ENCODE measurements around the gene ATP1B3. TPM values are rescaled to one million over a fixed set of nuclear protein-coding genes. Genes with fewer than 3 reads are reported as not detected.

ATP1B3 gene
- total and polyA plus RNA-seq, 2 of the 13 experiments (the other 11 are each of a cell fraction or from before 2014, with no cell fraction given), result 84.3 to 93.6 TPM

GRCh38 chr3:141928631-141929270 is 52.3 kb downstream of the ATP1B3 start (continued):
- TF ChIP-seq, protein P1, sequence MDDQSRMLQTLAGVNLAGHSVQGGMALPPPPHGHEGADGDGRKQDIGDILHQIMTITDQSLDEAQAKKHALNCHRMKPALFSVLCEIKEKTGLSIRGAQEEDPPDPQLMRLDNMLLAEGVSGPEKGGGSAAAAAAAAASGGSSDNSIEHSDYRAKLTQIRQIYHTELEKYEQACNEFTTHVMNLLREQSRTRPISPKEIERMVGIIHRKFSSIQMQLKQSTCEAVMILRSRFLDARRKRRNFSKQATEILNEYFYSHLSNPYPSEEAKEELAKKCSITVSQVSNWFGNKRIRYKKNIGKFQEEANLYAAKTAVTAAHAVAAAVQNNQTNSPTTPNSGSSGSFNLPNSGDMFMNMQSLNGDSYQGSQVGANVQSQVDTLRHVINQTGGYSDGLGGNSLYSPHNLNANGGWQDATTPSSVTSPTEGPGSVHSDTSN (CRISPR knock-in tag; IDR thresholded peaks at IDR 0.05; ENCODE audit: borderline replicate concordance), result no peak
- no peak for TF ChIP-seq SNRNP70 (IDR thresholded peaks at IDR 0.05; ENCODE audit: low read depth, low read length)
- no peak for TF ChIP-seq ZNF510 (CRISPR knock-in tag; IDR thresholded peaks at IDR 0.05; ENCODE audit: low read depth)
- TF ChIP-seq MBD4 (IDR thresholded peaks at IDR 0.05; ENCODE audit: borderline replicate concordance, low read length), result no peak
- no peak for TF ChIP-seq PHF21A (CRISPR knock-in tag; IDR thresholded peaks at IDR 0.05)
- TF ChIP-seq ZNF205 (CRISPR knock-in tag; IDR thresholded peaks at IDR 0.05), result no peak
- TF ChIP-seq NFE2L1 (CRISPR knock-in tag; IDR thresholded peaks at IDR 0.05; ENCODE audit: borderline replicate concordance), result no peak
- TF ChIP-seq KAT8 (CRISPR knock-in tag; IDR thresholded peaks at IDR 0.05), result no peak
- TF ChIP-seq RBM22 (optimal IDR thresholded peaks at IDR 0.05; ENCODE audit: low read length), result peak; percentile 17
- TF ChIP-seq ZNF34 (CRISPR knock-in tag; IDR thresholded peaks at IDR 0.05; ENCODE audit: borderline replicate concordance), result no peak
- peak; percentile 33 for TF ChIP-seq AGO2 (optimal IDR thresholded peaks at IDR 0.05; ENCODE audit: low read depth, low read length)
- no peak for TF ChIP-seq ATM (IDR thresholded peaks at IDR 0.05; ENCODE audit: borderline replicate concordance)

DNA sequence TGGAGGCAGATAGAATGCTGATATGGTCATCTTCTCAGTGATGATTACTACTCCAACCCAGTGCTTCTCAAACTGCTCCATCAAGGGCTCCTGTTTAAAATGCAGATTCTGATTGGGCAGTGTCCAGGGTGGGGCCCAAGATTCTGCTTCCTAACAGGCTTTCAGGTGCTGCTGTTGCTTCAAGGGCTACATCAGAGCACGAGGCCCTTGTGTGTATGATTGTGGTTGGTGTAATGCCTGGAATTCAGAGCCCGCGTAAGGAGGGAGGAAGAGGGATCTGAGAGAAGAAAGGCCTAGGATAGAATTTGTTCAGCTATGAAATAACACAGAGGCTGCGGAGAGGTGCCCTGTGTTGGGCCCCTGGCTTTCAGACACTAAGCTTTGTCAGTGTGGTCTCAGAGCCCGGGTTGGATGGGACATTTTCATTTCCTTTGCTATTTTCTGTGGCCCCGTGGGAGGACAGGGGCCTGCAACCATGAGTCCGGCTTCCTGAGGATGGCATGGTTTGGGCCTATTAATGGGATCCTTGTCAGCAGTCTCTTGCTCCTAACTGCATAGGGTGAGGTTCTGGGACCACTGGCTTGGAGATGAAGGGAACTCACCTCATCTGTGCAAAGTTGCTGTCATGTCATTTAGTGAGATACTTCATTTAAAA is 53.0 kb downstream of the ATP1B3 start:
- Histone ChIP-seq H3K9ac (ENCODE audit: insufficient read depth, low read depth, low read length) (no peak overlapping the region), H3K9me3 (ENCODE audit: low read length) (no peaks in the 10 kb centered on the region), H4K20me1 (ENCODE audit: insufficient read depth, low read length) (no peaks in the 10 kb centered on the region), H3K36me3 (replicated peaks in 1 of 2; ENCODE audit: control insufficient read depth in 1 of 2, insufficient read depth in 2 of 2, low read length in 2 of 2) (peaks cover 4 to 11% of the 10 kb centered on the region in 2 experiments; a peak in 1 of 5 replicates), H3K4me3 (replicated peaks in 1 of 3; ENCODE audit: insufficient read depth in 1 of 3, low read depth in 2 of 3, low read length in 3 of 3) (no peak overlapping the region), H3K27ac (ENCODE audit: extremely low read length, insufficient read depth, low read length) (no peak overlapping the region), H2AFZ (ENCODE audit: low read length) (no peak overlapping the region), H3K27me3 (ENCODE audit: control insufficient read depth in 1 of 2, insufficient read depth in 2 of 2, low read length in 2 of 2) (no peaks in the 10 kb centered on the region), H3K79me2 (ENCODE audit: insufficient read depth, low read length) (no peaks in the 10 kb centered on the region), H3K4me2 (ENCODE audit: low read depth, low read length) (no peak overlapping the region), H3K4me1 (ENCODE audit: insufficient read depth, low read length) (no peaks in the 10 kb centered on the region)
- in situ Hi-C loops (cut with HindIII; ENCODE audit: extremely low pct_ligation_motif_present, low pct_unique_long_range_greater_than_20kb) (no loop called here), intact Hi-C loops (cut with micrococcal nuclease; ENCODE audit: unreplicated experiment) (no loop called here)
- no peak for DNase-seq (ENCODE audit: low spot score)
- ChIA-PET CTCF (ENCODE audit: low intra/inter-chr PET ratio, low total read pairs) (no interaction called here), POLR2A (no interaction called here)
- 82% methylated on average over 5 of the region's 7 CpGs for WGBS (ENCODE audit: low lambda C conversion rate)
- FAIRE-seq, result no peak
- no peak for ATAC-seq
- BruUV-seq (replicated peaks), result no TSS peak
- TF ChIP-seq ZFP62 (CRISPR knock-in tag; IDR thresholded peaks at IDR 0.05), result no peak
- TF ChIP-seq MEIS1 (CRISPR knock-in tag; IDR thresholded peaks at IDR 0.05; ENCODE audit: borderline replicate concordance), result no peak
- TF ChIP-seq ZSCAN21 (CRISPR knock-in tag; IDR thresholded peaks at IDR 0.05; ENCODE audit: borderline replicate concordance), result no peak
- no peak for TF ChIP-seq ZNF280B (CRISPR knock-in tag; IDR thresholded peaks at IDR 0.05; ENCODE audit: borderline replicate concordance)
- TF ChIP-seq PHF5A (CRISPR knock-in tag; IDR thresholded peaks at IDR 0.05; ENCODE audit: low read depth, unreplicated experiment), result no peak
- TF ChIP-seq, protein P2, sequence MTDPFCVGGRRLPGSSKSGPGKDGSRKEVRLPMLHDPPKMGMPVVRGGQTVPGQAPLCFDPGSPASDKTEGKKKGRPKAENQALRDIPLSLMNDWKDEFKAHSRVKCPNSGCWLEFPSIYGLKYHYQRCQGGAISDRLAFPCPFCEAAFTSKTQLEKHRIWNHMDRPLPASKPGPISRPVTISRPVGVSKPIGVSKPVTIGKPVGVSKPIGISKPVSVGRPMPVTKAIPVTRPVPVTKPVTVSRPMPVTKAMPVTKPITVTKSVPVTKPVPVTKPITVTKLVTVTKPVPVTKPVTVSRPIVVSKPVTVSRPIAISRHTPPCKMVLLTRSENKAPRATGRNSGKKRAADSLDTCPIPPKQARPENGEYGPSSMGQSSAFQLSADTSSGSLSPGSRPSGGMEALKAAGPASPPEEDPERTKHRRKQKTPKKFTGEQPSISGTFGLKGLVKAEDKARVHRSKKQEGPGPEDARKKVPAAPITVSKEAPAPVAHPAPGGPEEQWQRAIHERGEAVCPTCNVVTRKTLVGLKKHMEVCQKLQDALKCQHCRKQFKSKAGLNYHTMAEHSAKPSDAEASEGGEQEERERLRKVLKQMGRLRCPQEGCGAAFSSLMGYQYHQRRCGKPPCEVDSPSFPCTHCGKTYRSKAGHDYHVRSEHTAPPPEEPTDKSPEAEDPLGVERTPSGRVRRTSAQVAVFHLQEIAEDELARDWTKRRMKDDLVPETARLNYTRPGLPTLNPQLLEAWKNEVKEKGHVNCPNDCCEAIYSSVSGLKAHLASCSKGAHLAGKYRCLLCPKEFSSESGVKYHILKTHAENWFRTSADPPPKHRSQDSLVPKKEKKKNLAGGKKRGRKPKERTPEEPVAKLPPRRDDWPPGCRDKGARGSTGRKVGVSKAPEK (CRISPR knock-in tag; IDR thresholded peaks at IDR 0.05; ENCODE audit: borderline replicate concordance), result no peak

All from HepG2 (cell line).